Neural cell (in vitro differentiated cells): ENCODE results near the gene OLFML2B. TPM values are rescaled to one million over a fixed set of nuclear protein-coding genes. Genes with fewer than 3 reads are reported as not detected.

Experiments
- H2AFZ ChIP-seq: fragments of 200-600, 300-800 bp; sonication (generic), shearing (Covaris generic); 2 replicates; pipeline ENCODE4 v1.6.0; 2014; ENCODE audit warnings: low read depth, mild to moderate bottlenecking, antibody characterized with exemption, low read length, moderate library complexity
- H3F3A ChIP-seq: fragments of 200-600 bp; shearing (Covaris generic); 2 replicates; pipeline ENCODE4 v1.6.1; 2016; ENCODE audit warnings: mild to moderate bottlenecking, moderate library complexity, mixed read lengths, antibody characterized with exemption, low read length; ENCODE audit not compliant: insufficient read depth, poor library complexity, severe bottlenecking
- H3K27ac ChIP-seq: fragments of 200-600, 300-800 bp; sonication (generic), shearing (Covaris generic); 2 replicates; pipeline ENCODE4 v1.5.1; 2014; ENCODE audit warnings: mild to moderate bottlenecking, low read length, moderate library complexity
- H3K27me3 ChIP-seq: fragments of 300-800, 200-600 bp; sonication (generic), shearing (Covaris generic); 2 replicates; pipeline ENCODE4 v1.6.0; 2014; ENCODE audit warnings: mild to moderate bottlenecking, low read depth, low read length, moderate library complexity; ENCODE audit not compliant: insufficient read depth
- H3K36me3 ChIP-seq: fragments of 300-800, 200-600 bp; sonication (generic), shearing (Covaris generic); 2 replicates; pipeline ENCODE4 v1.5.1; 2014; ENCODE audit warnings: mild to moderate bottlenecking, antibody characterized with exemption, low read length, moderate library complexity; ENCODE audit not compliant: insufficient read depth
- H3K4me2 ChIP-seq: fragments of 300-800, 200-600 bp; sonication (generic), shearing (Covaris generic); 2 replicates; pipeline ENCODE4 v1.6.0; 2014; ENCODE audit warnings: mild to moderate bottlenecking, low read length
- H3K4me3 ChIP-seq: fragments of 300-800, 200-600 bp; sonication (generic), shearing (Covaris generic); 2 replicates; pipeline ENCODE4 v1.5.1; 2014; ENCODE audit warnings: mild to moderate bottlenecking, low read length, moderate library complexity
- H3K79me2 ChIP-seq: fragments of 200-600 bp; shearing (Covaris generic); replicated peaks from 2 replicates; pipeline ENCODE4 v1.6.0; 2014; ENCODE audit warnings: mild to moderate bottlenecking, low read length, moderate library complexity; ENCODE audit not compliant: insufficient read depth
- H3K9ac ChIP-seq: fragments of 300-800, 200-600 bp; sonication (generic), shearing (Covaris generic); 2 replicates; pipeline ENCODE4 v1.6.1; 2016; ENCODE audit warnings: mild to moderate bottlenecking, low read length, mixed read lengths
- H3K9me2 ChIP-seq: fragments of 200-600 bp; shearing (Covaris generic); 2 replicates; pipeline ENCODE4 v1.6.1; 2016; ENCODE audit warnings: mild to moderate bottlenecking, low read length, mixed read lengths; ENCODE audit not compliant: insufficient read depth
- H3K9me3 ChIP-seq: fragments of 200-600, 300-800 bp; sonication (generic), shearing (Covaris generic); 2 replicates; pipeline ENCODE4 v1.6.1; 2016; ENCODE audit warnings: mild to moderate bottlenecking, mixed run types, low read length, moderate library complexity, mixed read lengths
- H4K20me1 ChIP-seq: fragments of 200-600 bp; shearing (Covaris generic); 2 replicates; pipeline ENCODE4 v1.6.1; 2016; ENCODE audit warnings: mild to moderate bottlenecking, mixed run types; ENCODE audit not compliant: insufficient read depth
- EP300 ChIP-seq: fragments of 450-650 bp; conservative IDR thresholded peaks from 2 replicates; pipeline ENCODE4 v1.6.1; 2014; ENCODE audit warnings: antibody characterized with exemption, mild to moderate bottlenecking, moderate library complexity; ENCODE audit not compliant: poor library complexity, severe bottlenecking
- EZH2 ChIP-seq: fragments of 200-600, 300-800 bp; shearing (Covaris generic), sonication (generic); IDR thresholded peaks from 2 replicates; pipeline ENCODE4 v1.6.1; 2014; ENCODE audit warnings: antibody characterized with exemption, low read length, borderline replicate concordance, mild to moderate bottlenecking; ENCODE audit not compliant: insufficient read depth, poor library complexity, severe bottlenecking
- MXI1 ChIP-seq: fragments of 450-650 bp; conservative IDR thresholded peaks from 2 replicates; pipeline ENCODE4 v1.6.1; 2014; ENCODE audit warnings: antibody characterized with exemption, mild to moderate bottlenecking; ENCODE audit not compliant: poor library complexity, severe bottlenecking
- POLR2AphosphoS5 ChIP-seq: IDR thresholded peaks from 2 replicates; pipeline ENCODE4 v1.6.1; 2012
- RAD21 ChIP-seq: fragments of 450-650 bp; conservative IDR thresholded peaks from 2 replicates; pipeline ENCODE4 v1.6.1; 2014; ENCODE audit warnings: antibody characterized with exemption, mild to moderate bottlenecking, moderate library complexity
- SMC3 ChIP-seq: fragments of 450-650 bp; conservative IDR thresholded peaks from 2 replicates; pipeline ENCODE4 v1.6.1; 2014; ENCODE audit warnings: antibody characterized with exemption, mild to moderate bottlenecking, moderate library complexity; ENCODE audit not compliant: poor library complexity
- TAF1 ChIP-seq: IDR thresholded peaks from 2 replicates; pipeline ENCODE4 v1.6.1; 2012; ENCODE audit warnings: low read depth
- polyA plus RNA-seq: library from polyadenylated mRNA; depleted of rRNA; stranded (reverse); fragments of >200 nt; gene quantifications from 2 replicates; pipeline ENCODE4 v1.2.3, GENCODE V29; 2014
- TF ChIP-seq, protein P1 (sequence below): fragments of 450-650 bp; IDR thresholded peaks from 2 replicates; pipeline ENCODE4 v1.5.1; 2014; ENCODE audit warnings: antibody characterized with exemption, mild to moderate bottlenecking, moderate library complexity; ENCODE audit not compliant: poor library complexity, severe bottlenecking
- TF ChIP-seq, protein P2 (sequence below): IDR thresholded peaks from 2 replicates; pipeline ENCODE4 v1.6.1; 2012; ENCODE audit warnings: borderline replicate concordance

The OLFML2B gene
- polyA plus RNA-seq, 1 donor from 2014 or later, result 0.78 TPM

DNA sequence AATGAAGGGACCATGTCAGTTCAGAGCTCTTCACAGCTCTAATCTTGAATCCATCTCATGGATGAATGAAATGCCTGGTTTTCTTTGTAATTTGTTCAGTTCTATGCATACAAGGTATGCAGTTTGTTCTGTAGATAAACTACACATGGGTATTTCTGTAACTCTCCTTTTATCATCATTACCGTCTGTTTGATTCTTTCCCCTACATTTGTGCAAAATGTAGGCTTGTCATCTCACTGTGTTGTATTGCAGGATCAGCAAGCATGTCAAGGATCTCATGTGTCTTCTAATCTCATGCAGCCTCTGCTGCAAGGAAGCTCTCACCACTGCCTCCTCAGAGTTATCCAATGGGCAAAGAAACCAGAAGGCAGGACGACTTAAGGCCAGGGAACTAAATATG is 79.3 kb downstream of the OLFML2B start (continued):
- TF ChIP-seq RAD21 (no peak), POLR2AphosphoS5 (no peak), TAF1 (no peak)

- Histone ChIP-seq H4K20me1 (no peaks in the 10 kb centered on the region), H3K27ac (no peak overlapping the region), H3K79me2 (no peaks in the 10 kb centered on the region), H3K9me2 (no peaks in the 10 kb centered on the region), H3K27me3 (no peaks in the 10 kb centered on the region), H3K9me3 (no peaks in the 10 kb centered on the region), H3K4me2 (no peak overlapping the region), H3F3A (no peaks in the 10 kb centered on the region), H3K4me3 (no peak overlapping the region), H2AFZ (no peak overlapping the region), H3K9ac (no peak overlapping the region), H3K36me3 (no peaks in the 10 kb centered on the region)
- TF ChIP-seq, protein P1, sequence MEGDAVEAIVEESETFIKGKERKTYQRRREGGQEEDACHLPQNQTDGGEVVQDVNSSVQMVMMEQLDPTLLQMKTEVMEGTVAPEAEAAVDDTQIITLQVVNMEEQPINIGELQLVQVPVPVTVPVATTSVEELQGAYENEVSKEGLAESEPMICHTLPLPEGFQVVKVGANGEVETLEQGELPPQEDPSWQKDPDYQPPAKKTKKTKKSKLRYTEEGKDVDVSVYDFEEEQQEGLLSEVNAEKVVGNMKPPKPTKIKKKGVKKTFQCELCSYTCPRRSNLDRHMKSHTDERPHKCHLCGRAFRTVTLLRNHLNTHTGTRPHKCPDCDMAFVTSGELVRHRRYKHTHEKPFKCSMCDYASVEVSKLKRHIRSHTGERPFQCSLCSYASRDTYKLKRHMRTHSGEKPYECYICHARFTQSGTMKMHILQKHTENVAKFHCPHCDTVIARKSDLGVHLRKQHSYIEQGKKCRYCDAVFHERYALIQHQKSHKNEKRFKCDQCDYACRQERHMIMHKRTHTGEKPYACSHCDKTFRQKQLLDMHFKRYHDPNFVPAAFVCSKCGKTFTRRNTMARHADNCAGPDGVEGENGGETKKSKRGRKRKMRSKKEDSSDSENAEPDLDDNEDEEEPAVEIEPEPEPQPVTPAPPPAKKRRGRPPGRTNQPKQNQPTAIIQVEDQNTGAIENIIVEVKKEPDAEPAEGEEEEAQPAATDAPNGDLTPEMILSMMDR, result no peak
- TF ChIP-seq, protein P2, sequence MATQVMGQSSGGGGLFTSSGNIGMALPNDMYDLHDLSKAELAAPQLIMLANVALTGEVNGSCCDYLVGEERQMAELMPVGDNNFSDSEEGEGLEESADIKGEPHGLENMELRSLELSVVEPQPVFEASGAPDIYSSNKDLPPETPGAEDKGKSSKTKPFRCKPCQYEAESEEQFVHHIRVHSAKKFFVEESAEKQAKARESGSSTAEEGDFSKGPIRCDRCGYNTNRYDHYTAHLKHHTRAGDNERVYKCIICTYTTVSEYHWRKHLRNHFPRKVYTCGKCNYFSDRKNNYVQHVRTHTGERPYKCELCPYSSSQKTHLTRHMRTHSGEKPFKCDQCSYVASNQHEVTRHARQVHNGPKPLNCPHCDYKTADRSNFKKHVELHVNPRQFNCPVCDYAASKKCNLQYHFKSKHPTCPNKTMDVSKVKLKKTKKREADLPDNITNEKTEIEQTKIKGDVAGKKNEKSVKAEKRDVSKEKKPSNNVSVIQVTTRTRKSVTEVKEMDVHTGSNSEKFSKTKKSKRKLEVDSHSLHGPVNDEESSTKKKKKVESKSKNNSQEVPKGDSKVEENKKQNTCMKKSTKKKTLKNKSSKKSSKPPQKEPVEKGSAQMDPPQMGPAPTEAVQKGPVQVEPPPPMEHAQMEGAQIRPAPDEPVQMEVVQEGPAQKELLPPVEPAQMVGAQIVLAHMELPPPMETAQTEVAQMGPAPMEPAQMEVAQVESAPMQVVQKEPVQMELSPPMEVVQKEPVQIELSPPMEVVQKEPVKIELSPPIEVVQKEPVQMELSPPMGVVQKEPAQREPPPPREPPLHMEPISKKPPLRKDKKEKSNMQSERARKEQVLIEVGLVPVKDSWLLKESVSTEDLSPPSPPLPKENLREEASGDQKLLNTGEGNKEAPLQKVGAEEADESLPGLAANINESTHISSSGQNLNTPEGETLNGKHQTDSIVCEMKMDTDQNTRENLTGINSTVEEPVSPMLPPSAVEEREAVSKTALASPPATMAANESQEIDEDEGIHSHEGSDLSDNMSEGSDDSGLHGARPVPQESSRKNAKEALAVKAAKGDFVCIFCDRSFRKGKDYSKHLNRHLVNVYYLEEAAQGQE, result no peak
- TF ChIP-seq POLR2AphosphoS5, result no peak
- no peak for TF ChIP-seq TAF1
- no peak for TF ChIP-seq EZH2
- TF ChIP-seq EP300, result no peak
- TF ChIP-seq MXI1, result no peak
- no peak for TF ChIP-seq SMC3
- no peak for TF ChIP-seq RAD21
These were observed 79.9 kb downstream of the OLFML2B start for GRCh38 chr1:161943737-161944136.

GRCh38 chr1:161941726-161942436 is 81.8 kb downstream of the OLFML2B start:
- Histone ChIP-seq H3K27me3 (no peaks in the 10 kb centered on the region), H2AFZ (no peak overlapping the region), H3F3A (no peaks in the 10 kb centered on the region), H3K36me3 (no peaks in the 10 kb centered on the region), H3K79me2 (no peaks in the 10 kb centered on the region), H3K4me3 (no peak overlapping the region), H3K4me2 (no peak overlapping the region), H3K9me2 (no peaks in the 10 kb centered on the region), H3K27ac (no peak overlapping the region), H3K9me3 (no peaks in the 10 kb centered on the region), H3K9ac (no peak overlapping the region), H4K20me1 (no peaks in the 10 kb centered on the region)
- TF ChIP-seq MXI1 (no peak), TAF1 (no peak), EP300 (no peak), POLR2AphosphoS5 (no peak), RAD21 (no peak), SMC3 (no peak)
- TF ChIP-seq, protein P1, result no peak
- TF ChIP-seq, protein P2, result no peak
